HEK293 (cell line): ENCODE data around the gene GNB4.

ENCODE experiments used
- SP3 ChIP-seq: fragments of 450-650 bp; formaldehyde crosslinking; IDR thresholded peaks from 2 replicates; pipeline ENCODE4 v1.5.1; 2016; ENCODE audit warnings: missing biosample characterization, missing genetic modification characterization
- ZNF274 ChIP-seq, 2 experiments: fragments of 200-500 bp in 1 of 2; fragments of 450-650 bp in 1 of 2; sonication (Bioruptor generic) in 1 of 2; formaldehyde crosslinking in 1 of 2; IDR thresholded peaks; 2 replicates each; pipeline versions ENCODE4 v1.5.1 to v1.6.1; 2014 to 2016; ENCODE audit warnings: borderline replicate concordance in 1 of 2, inconsistent platforms in 1 of 2, low read length in 1 of 2, missing biosample characterization in 1 of 2, missing genetic modification characterization in 1 of 2
- ZNF776 ChIP-seq: fragments of 450-650 bp; formaldehyde crosslinking; IDR thresholded peaks from 2 replicates; pipeline ENCODE4 v1.5.0; 2017; ENCODE audit warnings: missing biosample characterization, missing genetic modification characterization, borderline replicate concordance
- ZSCAN30 ChIP-seq: fragments of 450-650 bp; IDR thresholded peaks from 2 replicates; pipeline ENCODE4 v1.5.1; 2018; ENCODE audit warnings: missing biosample characterization, mild to moderate bottlenecking, missing genetic modification characterization, moderate library complexity
- TF ChIP-seq, protein P1 (sequence below): fragments of 450-650 bp; formaldehyde crosslinking; IDR thresholded peaks from 2 replicates; pipeline ENCODE4 v1.5.1; 2016; ENCODE audit warnings: missing biosample characterization, missing genetic modification characterization
- TF ChIP-seq, protein P2 (sequence below): fragments of 450-650 bp; IDR thresholded peaks from 2 replicates; pipeline ENCODE4 v1.5.1; 2018; ENCODE audit warnings: missing biosample characterization, missing genetic modification characterization

DNA sequence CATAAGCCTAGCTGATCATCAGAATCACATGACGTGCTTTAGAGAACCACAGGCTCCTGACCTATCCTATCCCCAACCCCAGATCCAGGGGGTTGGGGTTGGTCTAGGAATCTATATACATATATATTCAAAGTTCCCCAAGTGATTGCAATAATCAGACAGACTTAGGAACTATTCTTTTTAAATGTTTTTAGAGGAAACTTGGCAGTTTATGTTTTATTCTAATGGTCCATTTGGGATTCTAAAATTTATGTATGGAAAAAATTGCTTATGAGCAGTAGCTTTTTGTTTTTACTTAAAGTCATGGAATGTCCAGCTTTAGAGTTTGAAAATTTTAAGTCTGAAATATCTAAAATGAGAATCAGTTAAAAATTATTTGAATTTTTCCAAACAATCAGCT is 81.6 kb downstream of the GNB4 start:
- no peak for TF ChIP-seq ZSCAN30
- TF ChIP-seq, protein P1, sequence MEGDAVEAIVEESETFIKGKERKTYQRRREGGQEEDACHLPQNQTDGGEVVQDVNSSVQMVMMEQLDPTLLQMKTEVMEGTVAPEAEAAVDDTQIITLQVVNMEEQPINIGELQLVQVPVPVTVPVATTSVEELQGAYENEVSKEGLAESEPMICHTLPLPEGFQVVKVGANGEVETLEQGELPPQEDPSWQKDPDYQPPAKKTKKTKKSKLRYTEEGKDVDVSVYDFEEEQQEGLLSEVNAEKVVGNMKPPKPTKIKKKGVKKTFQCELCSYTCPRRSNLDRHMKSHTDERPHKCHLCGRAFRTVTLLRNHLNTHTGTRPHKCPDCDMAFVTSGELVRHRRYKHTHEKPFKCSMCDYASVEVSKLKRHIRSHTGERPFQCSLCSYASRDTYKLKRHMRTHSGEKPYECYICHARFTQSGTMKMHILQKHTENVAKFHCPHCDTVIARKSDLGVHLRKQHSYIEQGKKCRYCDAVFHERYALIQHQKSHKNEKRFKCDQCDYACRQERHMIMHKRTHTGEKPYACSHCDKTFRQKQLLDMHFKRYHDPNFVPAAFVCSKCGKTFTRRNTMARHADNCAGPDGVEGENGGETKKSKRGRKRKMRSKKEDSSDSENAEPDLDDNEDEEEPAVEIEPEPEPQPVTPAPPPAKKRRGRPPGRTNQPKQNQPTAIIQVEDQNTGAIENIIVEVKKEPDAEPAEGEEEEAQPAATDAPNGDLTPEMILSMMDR (tag by site-specific recombination) = no peak
- TF ChIP-seq ZNF274 (IDR thresholded peaks at IDR 0.05; ENCODE audit: low read length) = no peak
- TF ChIP-seq ZNF274 (tag by site-specific recombination; IDR thresholded peaks at IDR 0.05; ENCODE audit: borderline replicate concordance) = no peak
- TF ChIP-seq ZNF776 (tag by site-specific recombination) = no peak
- TF ChIP-seq, protein P2, sequence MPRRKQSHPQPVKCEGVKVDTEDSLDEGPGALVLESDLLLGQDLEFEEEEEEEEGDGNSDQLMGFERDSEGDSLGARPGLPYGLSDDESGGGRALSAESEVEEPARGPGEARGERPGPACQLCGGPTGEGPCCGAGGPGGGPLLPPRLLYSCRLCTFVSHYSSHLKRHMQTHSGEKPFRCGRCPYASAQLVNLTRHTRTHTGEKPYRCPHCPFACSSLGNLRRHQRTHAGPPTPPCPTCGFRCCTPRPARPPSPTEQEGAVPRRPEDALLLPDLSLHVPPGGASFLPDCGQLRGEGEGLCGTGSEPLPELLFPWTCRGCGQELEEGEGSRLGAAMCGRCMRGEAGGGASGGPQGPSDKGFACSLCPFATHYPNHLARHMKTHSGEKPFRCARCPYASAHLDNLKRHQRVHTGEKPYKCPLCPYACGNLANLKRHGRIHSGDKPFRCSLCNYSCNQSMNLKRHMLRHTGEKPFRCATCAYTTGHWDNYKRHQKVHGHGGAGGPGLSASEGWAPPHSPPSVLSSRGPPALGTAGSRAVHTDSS (tag by site-specific recombination) = no peak
- TF ChIP-seq SP3 (tag by site-specific recombination) = no peak
